ENCODE data around the gene NECTIN3.

DNA sequence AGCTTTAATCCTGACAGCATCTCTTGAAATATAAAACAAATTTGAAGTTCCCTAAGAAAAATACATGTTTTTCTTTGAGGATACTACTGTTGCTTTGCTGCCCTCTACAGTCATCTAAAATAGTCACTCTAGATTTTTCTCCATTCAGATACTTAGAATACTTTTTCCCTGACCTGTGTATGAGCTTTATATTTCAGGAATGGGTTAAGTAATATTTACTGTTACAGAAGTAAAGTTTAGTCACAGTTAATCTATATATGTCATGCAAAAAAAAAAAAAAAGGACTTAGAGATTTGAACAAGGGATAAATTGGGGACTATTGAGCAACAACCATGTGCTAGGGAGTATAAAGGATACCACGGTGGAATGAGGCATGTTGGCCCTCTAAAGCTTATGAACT, 8.8 kb downstream of the NECTIN3 start:
- TF ChIP-seq POLR2A (IDR thresholded peaks at IDR 0.05): no peak
- TF ChIP-seq, protein P1, sequence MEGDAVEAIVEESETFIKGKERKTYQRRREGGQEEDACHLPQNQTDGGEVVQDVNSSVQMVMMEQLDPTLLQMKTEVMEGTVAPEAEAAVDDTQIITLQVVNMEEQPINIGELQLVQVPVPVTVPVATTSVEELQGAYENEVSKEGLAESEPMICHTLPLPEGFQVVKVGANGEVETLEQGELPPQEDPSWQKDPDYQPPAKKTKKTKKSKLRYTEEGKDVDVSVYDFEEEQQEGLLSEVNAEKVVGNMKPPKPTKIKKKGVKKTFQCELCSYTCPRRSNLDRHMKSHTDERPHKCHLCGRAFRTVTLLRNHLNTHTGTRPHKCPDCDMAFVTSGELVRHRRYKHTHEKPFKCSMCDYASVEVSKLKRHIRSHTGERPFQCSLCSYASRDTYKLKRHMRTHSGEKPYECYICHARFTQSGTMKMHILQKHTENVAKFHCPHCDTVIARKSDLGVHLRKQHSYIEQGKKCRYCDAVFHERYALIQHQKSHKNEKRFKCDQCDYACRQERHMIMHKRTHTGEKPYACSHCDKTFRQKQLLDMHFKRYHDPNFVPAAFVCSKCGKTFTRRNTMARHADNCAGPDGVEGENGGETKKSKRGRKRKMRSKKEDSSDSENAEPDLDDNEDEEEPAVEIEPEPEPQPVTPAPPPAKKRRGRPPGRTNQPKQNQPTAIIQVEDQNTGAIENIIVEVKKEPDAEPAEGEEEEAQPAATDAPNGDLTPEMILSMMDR (IDR thresholded peaks at IDR 0.05 in 4 of 5, conservative IDR thresholded peaks at IDR 0.05 in 1 of 5): peak in 3 of 5 experiments; percentile 16 to 50 (median 40)

Data from gastrocnemius medialis (tissue), 4 donors.